WTC11 (cell line): ENCODE data around the gene MTUS2. TPM values are rescaled to one million over a fixed set of nuclear protein-coding genes. Genes with fewer than 3 reads are reported as not detected.

Experiments
- ATAC-seq: fragments of 200-7000 bp; cut with Tn5 transposase; 2 replicates; pipeline ENCODE4 v1.10.0; 2021; ENCODE audit warnings: mild to moderate bottlenecking, moderate library complexity
- CTCF ChIA-PET: fragments of 300-600 bp; sonication (Branson Sonifier 250); formaldehyde crosslinking; loops from one replicate; lab custom pipeline; 2021; ENCODE audit warnings: antibody characterized with exemption; lab: Charles Lee
- POLR2A ChIA-PET: fragments of 350-600 bp; sonication (Branson Sonifier 250); formaldehyde crosslinking; loops from one replicate; lab custom pipeline; 2021; ENCODE audit warnings: antibody characterized with exemption; lab: Charles Lee
- DNase-seq: peaks from one replicate; pipeline ENCODE4 v3.0.0; 2021; ENCODE audit warnings: low spot score
- H3K27ac Mint-ChIP-seq: 2 replicates; pipeline ENCODE4 v1.8.0; 2021; ENCODE audit warnings: mixed read lengths
- H3K27me3 Mint-ChIP-seq: 2 replicates; pipeline ENCODE4 v1.8.0; 2021; ENCODE audit warnings: low read depth, mild to moderate bottlenecking, moderate library complexity, mixed read lengths
- H3K36me3 Mint-ChIP-seq: 2 replicates; pipeline ENCODE4 v1.8.0; 2021; ENCODE audit warnings: mixed read lengths
- H3K4me1 Mint-ChIP-seq: 2 replicates; pipeline ENCODE4 v1.8.0; 2022; ENCODE audit warnings: mixed read lengths
- H3K4me3 Mint-ChIP-seq: 2 replicates; pipeline ENCODE4 v1.8.0; 2021; ENCODE audit warnings: mild to moderate bottlenecking, moderate library complexity, mixed read lengths
- H3K9me3 Mint-ChIP-seq: 2 replicates; pipeline ENCODE4 v1.8.0; 2021; ENCODE audit warnings: mixed read lengths
- ETV6 ChIP-seq: sonication (generic); formaldehyde crosslinking; IDR thresholded peaks from 2 replicates; pipeline ENCODE4 v1.8.1; 2022; ENCODE audit warnings: mild to moderate bottlenecking, missing genetic modification reagents
- FOXJ3 ChIP-seq: sonication (generic); formaldehyde crosslinking; IDR thresholded peaks from 2 replicates; pipeline ENCODE4 v1.9.0; 2021; ENCODE audit warnings: missing genetic modification reagents, mild to moderate bottlenecking, borderline replicate concordance
- GTF2I ChIP-seq: fragments of 250-450 bp; sonication (Bioruptor Pico); conservative IDR thresholded peaks from 2 replicates; pipeline ENCODE4 v1.4.0; 2021; ENCODE audit warnings: mild to moderate bottlenecking
- IRF2 ChIP-seq: sonication (generic); formaldehyde crosslinking; IDR thresholded peaks from 2 replicates; pipeline ENCODE4 v1.8.0; 2022; ENCODE audit warnings: low read depth, missing genetic modification reagents, borderline replicate concordance
- JAZF1 ChIP-seq: fragments of 250-450 bp; sonication (Bioruptor Pico); IDR thresholded peaks from 2 replicates; pipeline ENCODE4 v1.9.0; 2021; ENCODE audit warnings: moderate library complexity, mild to moderate bottlenecking, inconsistent platforms
- MLX ChIP-seq: sonication (generic); formaldehyde crosslinking; IDR thresholded peaks from 2 replicates; pipeline ENCODE4 v1.8.1; 2023; ENCODE audit warnings: mild to moderate bottlenecking, missing genetic modification reagents, moderate library complexity
- NFATC4 ChIP-seq: fragments of 250-450 bp; sonication (Bioruptor Pico); IDR thresholded peaks from 2 replicates; pipeline ENCODE4 v1.9.0; 2021; ENCODE audit warnings: mild to moderate bottlenecking
- NFYB ChIP-seq: sonication (generic); formaldehyde crosslinking; conservative IDR thresholded peaks from 2 replicates; pipeline ENCODE4 v1.8.0; 2022; ENCODE audit warnings: low read depth, missing genetic modification reagents
- PRRX2 ChIP-seq: fragments of 250-450 bp; sonication (Bioruptor Pico); IDR thresholded peaks from 2 replicates; pipeline ENCODE4 v1.8.0; 2021; ENCODE audit warnings: mild to moderate bottlenecking
- TEAD1 ChIP-seq: sonication (generic); formaldehyde crosslinking; IDR thresholded peaks from 2 replicates; pipeline ENCODE4 v1.8.0; 2022; ENCODE audit warnings: mild to moderate bottlenecking, missing genetic modification reagents
- TEAD4 ChIP-seq: sonication (generic); formaldehyde crosslinking; IDR thresholded peaks from 2 replicates; pipeline ENCODE4 v1.8.0; 2022; ENCODE audit warnings: mild to moderate bottlenecking, missing genetic modification reagents
- ZBTB21 ChIP-seq: sonication (generic); formaldehyde crosslinking; IDR thresholded peaks from 2 replicates; pipeline ENCODE4 v1.8.1; 2023; ENCODE audit warnings: mild to moderate bottlenecking, missing genetic modification reagents, borderline replicate concordance
- ZMAT4 ChIP-seq: fragments of 250-450 bp; sonication (Bioruptor Pico); IDR thresholded peaks from 2 replicates; pipeline ENCODE4 v1.9.0; 2021; ENCODE audit warnings: mild to moderate bottlenecking
- ZNF263 ChIP-seq: sonication (generic); formaldehyde crosslinking; IDR thresholded peaks from 2 replicates; pipeline ENCODE4 v1.8.1; 2022; ENCODE audit warnings: low read depth, mild to moderate bottlenecking, moderate library complexity, missing genetic modification reagents
- ZNF317 ChIP-seq: sonication (generic); formaldehyde crosslinking; IDR thresholded peaks from 2 replicates; pipeline ENCODE4 v1.8.1; 2023; ENCODE audit warnings: low read depth, mild to moderate bottlenecking, moderate library complexity, missing genetic modification reagents, borderline replicate concordance
- ZNF396 ChIP-seq: fragments of 250-450 bp; sonication (Bioruptor Pico); IDR thresholded peaks from 2 replicates; pipeline ENCODE4 v1.8.0; 2021; ENCODE audit warnings: mild to moderate bottlenecking, moderate library complexity, borderline replicate concordance
- ZNF425 ChIP-seq: fragments of 250-450 bp; sonication (Bioruptor Pico); conservative IDR thresholded peaks from 2 replicates; pipeline ENCODE4 v1.9.0; 2021; ENCODE audit warnings: mild to moderate bottlenecking
- total RNA-seq: library from RNA; stranded (reverse); gene quantifications from 3 replicates; pipeline ENCODE4 v1.2.3, GENCODE V29; 2021
- TF ChIP-seq, protein P1 (sequence below): fragments of 250-450 bp; sonication (Bioruptor Pico); IDR thresholded peaks from 2 replicates; pipeline ENCODE4 v2.1.2; 2022; ENCODE audit warnings: mild to moderate bottlenecking, moderate library complexity
- TF ChIP-seq, protein P2 (sequence below): fragments of 250-450 bp; sonication (Bioruptor Pico); IDR thresholded peaks from 2 replicates; pipeline ENCODE4 v1.9.0; 2021; ENCODE audit warnings: mild to moderate bottlenecking, borderline replicate concordance
- TF ChIP-seq, protein P3 (sequence below): sonication (generic); formaldehyde crosslinking; IDR thresholded peaks from 2 replicates; pipeline ENCODE4 v1.8.0; 2023; ENCODE audit warnings: mild to moderate bottlenecking, missing genetic modification reagents

MTUS2 gene
- total RNA-seq, 1 experiment from 2014 or later, result 0.22 TPM

GRCh38 chr13:28875846-28876615, 55.9 kb downstream of the MTUS2 start:
- DNase-seq (no peak), ATAC-seq (no peak)
- Mint-ChIP-seq H3K4me3 (no peak overlapping the region), H3K27me3 (peaks cover 8% of the 10 kb centered on the region), H3K4me1 (no peaks in the 10 kb centered on the region), H3K36me3 (peaks cover 19% of the 10 kb centered on the region), H3K27ac (no peak overlapping the region), H3K9me3 (peaks cover 56% of the 10 kb centered on the region)
- ChIA-PET POLR2A (no interaction called here), CTCF (no interaction called here)
- TF ChIP-seq, protein P1, sequence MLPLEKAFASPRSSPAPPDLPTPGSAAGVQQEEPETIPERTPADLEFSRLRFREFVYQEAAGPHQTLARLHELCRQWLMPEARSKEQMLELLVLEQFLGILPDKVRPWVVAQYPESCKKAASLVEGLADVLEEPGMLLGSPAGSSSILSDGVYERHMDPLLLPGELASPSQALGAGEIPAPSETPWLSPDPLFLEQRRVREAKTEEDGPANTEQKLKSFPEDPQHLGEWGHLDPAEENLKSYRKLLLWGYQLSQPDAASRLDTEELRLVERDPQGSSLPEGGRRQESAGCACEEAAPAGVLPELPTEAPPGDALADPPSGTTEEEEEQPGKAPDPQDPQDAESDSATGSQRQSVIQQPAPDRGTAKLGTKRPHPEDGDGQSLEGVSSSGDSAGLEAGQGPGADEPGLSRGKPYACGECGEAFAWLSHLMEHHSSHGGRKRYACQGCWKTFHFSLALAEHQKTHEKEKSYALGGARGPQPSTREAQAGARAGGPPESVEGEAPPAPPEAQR, result no peak
- TF ChIP-seq FOXJ3 (CRISPR knock-in tag) (no peak), JAZF1 (CRISPR knock-in tag) (no peak), GTF2I (CRISPR knock-in tag) (no peak)

GRCh38 chr13:28877408-28877807, 57.3 kb downstream of the MTUS2 start:
- ChIA-PET POLR2A (no interaction called here), CTCF (interaction anchor here (0.6 kb wide), 1 partner anchor 57 kb away, joined by 3 read pairs; no protein-coding TSS in a partner anchor)
- TF ChIP-seq MLX (CRISPR knock-in tag) (no peak), TEAD1 (CRISPR knock-in tag) (no peak), NFATC4 (no peak), ZNF396 (CRISPR knock-in tag) (no peak), ZNF263 (CRISPR knock-in tag) (no peak), ZMAT4 (CRISPR knock-in tag) (no peak), ETV6 (no peak), NFYB (CRISPR knock-in tag) (no peak), TEAD4 (CRISPR knock-in tag) (no peak), ZNF425 (CRISPR knock-in tag) (no peak), IRF2 (CRISPR knock-in tag) (no peak), ZBTB21 (CRISPR knock-in tag) (no peak), ZNF317 (CRISPR knock-in tag) (no peak), PRRX2 (no peak)
- TF ChIP-seq, protein P2, sequence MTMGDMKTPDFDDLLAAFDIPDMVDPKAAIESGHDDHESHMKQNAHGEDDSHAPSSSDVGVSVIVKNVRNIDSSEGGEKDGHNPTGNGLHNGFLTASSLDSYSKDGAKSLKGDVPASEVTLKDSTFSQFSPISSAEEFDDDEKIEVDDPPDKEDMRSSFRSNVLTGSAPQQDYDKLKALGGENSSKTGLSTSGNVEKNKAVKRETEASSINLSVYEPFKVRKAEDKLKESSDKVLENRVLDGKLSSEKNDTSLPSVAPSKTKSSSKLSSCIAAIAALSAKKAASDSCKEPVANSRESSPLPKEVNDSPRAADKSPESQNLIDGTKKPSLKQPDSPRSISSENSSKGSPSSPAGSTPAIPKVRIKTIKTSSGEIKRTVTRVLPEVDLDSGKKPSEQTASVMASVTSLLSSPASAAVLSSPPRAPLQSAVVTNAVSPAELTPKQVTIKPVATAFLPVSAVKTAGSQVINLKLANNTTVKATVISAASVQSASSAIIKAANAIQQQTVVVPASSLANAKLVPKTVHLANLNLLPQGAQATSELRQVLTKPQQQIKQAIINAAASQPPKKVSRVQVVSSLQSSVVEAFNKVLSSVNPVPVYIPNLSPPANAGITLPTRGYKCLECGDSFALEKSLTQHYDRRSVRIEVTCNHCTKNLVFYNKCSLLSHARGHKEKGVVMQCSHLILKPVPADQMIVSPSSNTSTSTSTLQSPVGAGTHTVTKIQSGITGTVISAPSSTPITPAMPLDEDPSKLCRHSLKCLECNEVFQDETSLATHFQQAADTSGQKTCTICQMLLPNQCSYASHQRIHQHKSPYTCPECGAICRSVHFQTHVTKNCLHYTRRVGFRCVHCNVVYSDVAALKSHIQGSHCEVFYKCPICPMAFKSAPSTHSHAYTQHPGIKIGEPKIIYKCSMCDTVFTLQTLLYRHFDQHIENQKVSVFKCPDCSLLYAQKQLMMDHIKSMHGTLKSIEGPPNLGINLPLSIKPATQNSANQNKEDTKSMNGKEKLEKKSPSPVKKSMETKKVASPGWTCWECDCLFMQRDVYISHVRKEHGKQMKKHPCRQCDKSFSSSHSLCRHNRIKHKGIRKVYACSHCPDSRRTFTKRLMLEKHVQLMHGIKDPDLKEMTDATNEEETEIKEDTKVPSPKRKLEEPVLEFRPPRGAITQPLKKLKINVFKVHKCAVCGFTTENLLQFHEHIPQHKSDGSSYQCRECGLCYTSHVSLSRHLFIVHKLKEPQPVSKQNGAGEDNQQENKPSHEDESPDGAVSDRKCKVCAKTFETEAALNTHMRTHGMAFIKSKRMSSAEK, result no peak
- TF ChIP-seq, protein P3, sequence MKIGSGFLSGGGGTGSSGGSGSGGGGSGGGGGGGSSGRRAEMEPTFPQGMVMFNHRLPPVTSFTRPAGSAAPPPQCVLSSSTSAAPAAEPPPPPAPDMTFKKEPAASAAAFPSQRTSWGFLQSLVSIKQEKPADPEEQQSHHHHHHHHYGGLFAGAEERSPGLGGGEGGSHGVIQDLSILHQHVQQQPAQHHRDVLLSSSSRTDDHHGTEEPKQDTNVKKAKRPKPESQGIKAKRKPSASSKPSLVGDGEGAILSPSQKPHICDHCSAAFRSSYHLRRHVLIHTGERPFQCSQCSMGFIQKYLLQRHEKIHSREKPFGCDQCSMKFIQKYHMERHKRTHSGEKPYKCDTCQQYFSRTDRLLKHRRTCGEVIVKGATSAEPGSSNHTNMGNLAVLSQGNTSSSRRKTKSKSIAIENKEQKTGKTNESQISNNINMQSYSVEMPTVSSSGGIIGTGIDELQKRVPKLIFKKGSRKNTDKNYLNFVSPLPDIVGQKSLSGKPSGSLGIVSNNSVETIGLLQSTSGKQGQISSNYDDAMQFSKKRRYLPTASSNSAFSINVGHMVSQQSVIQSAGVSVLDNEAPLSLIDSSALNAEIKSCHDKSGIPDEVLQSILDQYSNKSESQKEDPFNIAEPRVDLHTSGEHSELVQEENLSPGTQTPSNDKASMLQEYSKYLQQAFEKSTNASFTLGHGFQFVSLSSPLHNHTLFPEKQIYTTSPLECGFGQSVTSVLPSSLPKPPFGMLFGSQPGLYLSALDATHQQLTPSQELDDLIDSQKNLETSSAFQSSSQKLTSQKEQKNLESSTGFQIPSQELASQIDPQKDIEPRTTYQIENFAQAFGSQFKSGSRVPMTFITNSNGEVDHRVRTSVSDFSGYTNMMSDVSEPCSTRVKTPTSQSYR (CRISPR knock-in tag), result no peak
- TF ChIP-seq, protein P1, result no peak
- Mint-ChIP-seq H3K36me3 (peaks cover 10% of the 10 kb centered on the region), H3K27me3 (peaks cover 4% of the 10 kb centered on the region; the same call in 1 of the 2 replicates), H3K4me1 (no peaks in the 10 kb centered on the region), H3K27ac (no peak overlapping the region), H3K9me3 (peaks cover 49% of the 10 kb centered on the region), H3K4me3 (no peak overlapping the region)
- ATAC-seq (no peak), DNase-seq (no peak)
